Prostate gland (tissue), 2 donors: ENCODE measurements around the gene KCMF1. TPM values are rescaled to one million over a fixed set of nuclear protein-coding genes. Genes with fewer than 3 reads are reported as not detected.

Experiments used
- DNase-seq: peaks from one replicate; pipeline ENCODE4 v3.0.0-alpha.2; 2019; ENCODE audit warnings: low spot score
- H3K27ac ChIP-seq, 2 donors: fragments of 200-600 bp; sonication (generic); 2 replicates each; pipeline ENCODE4 v1.5.1; 2017 to 2019
- H3K27me3 ChIP-seq: fragments of 200-600 bp; sonication (generic); replicated peaks from 2 replicates; pipeline ENCODE4 v1.5.1; 2019; ENCODE audit not compliant: insufficient read depth
- H3K36me3 ChIP-seq, 2 donors: fragments of 200-600 bp; sonication (generic); 1 replicate in 1 of 2; 2 replicates in 1 of 2; pipeline versions ENCODE4 v1.5.1 to v1.8.1; 2017 to 2019
- H3K4me1 ChIP-seq: fragments of 200-600 bp; sonication (generic); replicated peaks from 2 replicates; pipeline ENCODE4 v1.5.1; 2019
- H3K4me3 ChIP-seq, 2 donors: fragments of 200-600 bp; sonication (generic); 2 replicates each; pipeline ENCODE4 v1.5.1; 2017 to 2019
- H3K9me3 ChIP-seq: fragments of 200-600 bp; sonication (generic); 2 replicates; pipeline ENCODE4 v1.5.1; 2017
- POLR2A ChIP-seq: fragments of 450-650 bp; IDR thresholded peaks from one replicate; pipeline ENCODE4 v1.6.1; 2016; ENCODE audit warnings: antibody characterized with exemption, mild to moderate bottlenecking
- POLR2AphosphoS5 ChIP-seq: sonication (generic); formaldehyde crosslinking; IDR thresholded peaks from one replicate; pipeline ENCODE4 v1.6.1; 2017; ENCODE audit warnings: antibody characterized with exemption
- WGBS: methylation state at CpG from one replicate; pipeline ENCODE4 v1.1.5; 2018; 5-methylcytosine and 5-hydroxymethylcytosine counted together
- intact Hi-C: fragments of 100-400 bp; cut with DNase I; formaldehyde crosslinking; loops from one replicate; pipeline ENCODE4 v1.14.2; 2022
- total RNA-seq, 2 donors: library from RNA; depleted of rRNA; stranded (reverse); fragments of >200 nt; gene quantifications; one replicate each; pipeline ENCODE4 v1.1.0, GENCODE V29; 2016
- TF ChIP-seq, protein P1 (sequence below), 4 experiments: fragments of 200-600 bp in 2 of 4; fragments of 450-650 bp in 2 of 4; sonication (generic) in 2 of 4; IDR thresholded peaks; 1 replicate in 3 of 4; 2 replicates in 1 of 4; pipeline ENCODE4 v1.5.1; 2016 to 2019; ENCODE audit warnings: antibody characterized with exemption in 4 of 4, mild to moderate bottlenecking in 2 of 4, moderate library complexity in 2 of 4

KCMF1 gene
- total RNA-seq, 2 donors from 2014 or later = 20.5 to 33.1 TPM

DNA sequence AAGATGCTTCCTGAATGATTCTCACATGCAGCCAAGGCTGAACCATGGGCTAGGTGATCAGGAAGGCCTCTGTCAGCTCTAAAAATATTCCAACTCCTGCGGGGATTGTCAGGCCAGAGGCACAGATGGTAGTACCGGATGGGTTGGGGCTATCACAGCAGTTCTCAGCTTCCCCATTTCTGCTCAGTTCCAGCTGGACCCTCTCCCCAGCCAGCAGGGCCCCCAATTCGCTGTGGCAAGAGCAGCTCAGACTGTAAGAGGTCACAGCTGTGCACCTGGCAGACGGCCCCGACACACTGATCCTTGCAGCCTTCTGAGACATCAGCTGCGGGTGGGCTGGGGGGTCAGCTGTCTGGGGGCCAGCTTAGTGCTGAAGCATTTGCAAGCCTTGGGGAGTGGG is 118.6 kb downstream of the KCMF1 start:
- Histone ChIP-seq H3K4me1 (no peaks in the 10 kb centered on the region), H3K4me3 (no peak overlapping the region), H3K27me3 (no peaks in the 10 kb centered on the region), H3K9me3 (no peaks in the 10 kb centered on the region), H3K36me3 (no peaks in the 10 kb centered on the region), H3K27ac (no peak overlapping the region)
- intact Hi-C loops = no loop called here
- WGBS = 69% methylated on average over 6 of the region's 6 CpGs
- no peak for DNase-seq
- TF ChIP-seq, protein P1, sequence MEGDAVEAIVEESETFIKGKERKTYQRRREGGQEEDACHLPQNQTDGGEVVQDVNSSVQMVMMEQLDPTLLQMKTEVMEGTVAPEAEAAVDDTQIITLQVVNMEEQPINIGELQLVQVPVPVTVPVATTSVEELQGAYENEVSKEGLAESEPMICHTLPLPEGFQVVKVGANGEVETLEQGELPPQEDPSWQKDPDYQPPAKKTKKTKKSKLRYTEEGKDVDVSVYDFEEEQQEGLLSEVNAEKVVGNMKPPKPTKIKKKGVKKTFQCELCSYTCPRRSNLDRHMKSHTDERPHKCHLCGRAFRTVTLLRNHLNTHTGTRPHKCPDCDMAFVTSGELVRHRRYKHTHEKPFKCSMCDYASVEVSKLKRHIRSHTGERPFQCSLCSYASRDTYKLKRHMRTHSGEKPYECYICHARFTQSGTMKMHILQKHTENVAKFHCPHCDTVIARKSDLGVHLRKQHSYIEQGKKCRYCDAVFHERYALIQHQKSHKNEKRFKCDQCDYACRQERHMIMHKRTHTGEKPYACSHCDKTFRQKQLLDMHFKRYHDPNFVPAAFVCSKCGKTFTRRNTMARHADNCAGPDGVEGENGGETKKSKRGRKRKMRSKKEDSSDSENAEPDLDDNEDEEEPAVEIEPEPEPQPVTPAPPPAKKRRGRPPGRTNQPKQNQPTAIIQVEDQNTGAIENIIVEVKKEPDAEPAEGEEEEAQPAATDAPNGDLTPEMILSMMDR (IDR thresholded peaks at IDR 0.05) = no peak
- TF ChIP-seq POLR2A = no peak
- no peak for TF ChIP-seq POLR2AphosphoS5

GRCh38 chr2:85091838-85092237 is 120.9 kb downstream of the KCMF1 start:
- Histone ChIP-seq H3K9me3 (no peaks in the 10 kb centered on the region), H3K36me3 (no peaks in the 10 kb centered on the region), H3K27me3 (no peaks in the 10 kb centered on the region), H3K4me1 (no peaks in the 10 kb centered on the region), H3K4me3 (no peak overlapping the region), H3K27ac (no peak overlapping the region)
- intact Hi-C loops = no loop called here
- WGBS = 60% methylated on average over 2 of the region's 2 CpGs
- TF ChIP-seq POLR2AphosphoS5 (no peak), POLR2A (no peak)
- TF ChIP-seq, protein P1 (IDR thresholded peaks at IDR 0.05) = no peak
- no peak for DNase-seq

- intact Hi-C loops = no loop called here
- TF ChIP-seq, protein P1 (IDR thresholded peaks at IDR 0.05) = no peak
- no peak for TF ChIP-seq POLR2A
- TF ChIP-seq POLR2AphosphoS5 = no peak
- no peak for DNase-seq
- no peaks in the 10 kb centered on the region for H3K36me3 ChIP-seq
- H3K27me3 ChIP-seq = no peaks in the 10 kb centered on the region
- H3K4me3 ChIP-seq = no peak overlapping the region
- no peaks in the 10 kb centered on the region for H3K9me3 ChIP-seq
- H3K4me1 ChIP-seq = no peaks in the 10 kb centered on the region
- H3K27ac ChIP-seq = no peak overlapping the region
- WGBS = 77% methylated on average over 2 of the region's 2 CpGs
Observed at GRCh38 chr2:85095094-85095493, 124.1 kb downstream of the KCMF1 start.

DNA sequence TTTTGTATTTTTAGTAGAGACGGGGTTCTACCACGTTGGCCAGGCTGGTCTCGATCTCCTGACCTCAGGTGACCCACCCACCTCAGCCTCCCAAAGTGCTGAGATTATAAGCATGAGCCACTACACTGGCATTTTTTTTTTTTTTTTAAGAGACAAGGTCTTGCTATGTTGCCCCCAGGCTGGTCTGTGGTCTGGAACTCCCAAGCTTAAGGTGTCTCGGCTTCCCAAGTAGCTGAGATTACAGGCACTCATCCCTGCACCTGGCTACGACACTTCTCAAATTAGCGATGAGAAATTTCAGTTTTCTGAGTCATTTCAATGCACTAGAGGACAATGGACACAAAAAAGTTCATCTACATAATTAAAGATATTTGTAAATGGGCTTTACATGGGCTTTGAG is 125.7 kb downstream of the KCMF1 start:
- Histone ChIP-seq H3K4me1 (no peaks in the 10 kb centered on the region), H3K27me3 (no peaks in the 10 kb centered on the region), H3K36me3 (no peaks in the 10 kb centered on the region), H3K9me3 (no peaks in the 10 kb centered on the region), H3K27ac (no peak overlapping the region), H3K4me3 (no peak overlapping the region)
- WGBS = 87% methylated on average over 6 of the region's 6 CpGs
- intact Hi-C loops = no loop called here
- DNase-seq = no peak
- TF ChIP-seq, protein P1 (IDR thresholded peaks at IDR 0.05) = no peak
- TF ChIP-seq POLR2AphosphoS5 (no peak), POLR2A (no peak)

DNA sequence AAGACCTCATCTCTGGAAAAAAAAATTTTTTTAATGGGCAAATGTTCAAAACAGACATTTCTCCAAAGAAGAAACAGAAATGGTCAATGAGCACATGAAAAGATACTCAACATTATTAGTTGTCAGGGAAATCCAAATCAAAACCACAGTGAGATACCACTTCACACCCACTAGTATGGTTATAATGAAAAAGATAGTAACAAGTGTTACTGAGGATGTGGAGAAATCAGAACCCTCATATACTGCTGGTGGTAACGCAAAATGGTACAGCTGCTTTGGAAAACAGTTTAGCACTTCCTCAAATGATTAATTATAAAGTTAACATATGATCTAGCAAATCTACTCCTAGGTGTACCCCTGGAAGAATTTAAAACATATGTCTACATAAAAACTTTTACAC is 133.3 kb downstream of the KCMF1 start:
- H3K9me3 ChIP-seq = no peaks in the 10 kb centered on the region
- no peaks in the 10 kb centered on the region for H3K36me3 ChIP-seq
- H3K4me1 ChIP-seq = no peaks in the 10 kb centered on the region
- DNase-seq = no peak
- H3K4me3 ChIP-seq = no peak overlapping the region
- no peaks in the 10 kb centered on the region for H3K27me3 ChIP-seq
- TF ChIP-seq POLR2A (no peak), POLR2AphosphoS5 (no peak)
- TF ChIP-seq, protein P1 (IDR thresholded peaks at IDR 0.05) = no peak
- WGBS = 78% methylated on average over 1 of the region's 1 CpG
- no peak overlapping the region for H3K27ac ChIP-seq
- intact Hi-C loops = no loop called here
